ENCODE measurements around the gene CCL8.

GRCh38 chr17:34307110-34307509 is 12.1 kb upstream of the CCL8 start:
- TF ChIP-seq CTCF (IDR thresholded peaks at IDR 0.05): no peak
- TF ChIP-seq POLR2A (IDR thresholded peaks at IDR 0.05): no peak
- TF ChIP-seq POLR2AphosphoS5 (IDR thresholded peaks at IDR 0.05): peak in 1 of 4 donors; percentile 24
- TF ChIP-seq EP300 (IDR thresholded peaks at IDR 0.05): no peak

Data from sigmoid colon (tissue), 4 donors.